GM21576 (cell line): ENCODE results near the gene CYP4F8.
"Not testable (repeated sequence)": the region's sequence is repeated elsewhere in the genome, so short reads cannot be mapped to it uniquely, and the experiment has no call there.

Experiments
- ATAC-seq: cut with Tn5 transposase; IDR thresholded peaks from one replicate; pipeline ENCODE4 v1.9.1; 2021; ENCODE audit warnings: mild to moderate bottlenecking, moderate library complexity; ENCODE audit not compliant: unreplicated experiment

CYP4F8 gene

GRCh38 chr19:15614507-15615379, at the start of gene CYP4F8:
Gene CYP4F8 (plus strand): TSS chr19:15615218. CDS start chr19:15615617, 399 bp downstream.
- no peak for ATAC-seq

- no peak for ATAC-seq
These were observed 44.6 kb upstream of the CYP4F8 start for GRCh38 chr19:15570420-15570819.

GRCh38 chr19:15575406-15575805, 39.6 kb upstream of the CYP4F8 start:
- no peak for ATAC-seq

- no peak for ATAC-seq
These were observed 38.4 kb upstream of the CYP4F8 start for GRCh38 chr19:15576526-15577156.

GRCh38 chr19:15577184-15577771, 37.7 kb upstream of the CYP4F8 start:
- no peak for ATAC-seq

GRCh38 chr19:15583346-15583745, 31.7 kb upstream of the CYP4F8 start:
- ATAC-seq: no peak

- ATAC-seq: no peak
These were observed 30.9 kb upstream of the CYP4F8 start for GRCh38 chr19:15584095-15584494.

- no peak for ATAC-seq
These were observed 30.4 kb upstream of the CYP4F8 start for GRCh38 chr19:15584541-15585115.

- no peak for ATAC-seq
These were observed 27.4 kb upstream of the CYP4F8 start for GRCh38 chr19:15587663-15588062.

GRCh38 chr19:15588265-15588664, 26.8 kb upstream of the CYP4F8 start:
- ATAC-seq: no peak

- ATAC-seq: no peak
These were observed 25.1 kb upstream of the CYP4F8 start for GRCh38 chr19:15589760-15590451.

GRCh38 chr19:15591796-15592195, 23.2 kb upstream of the CYP4F8 start:
- ATAC-seq: no peak

GRCh38 chr19:15592506-15592905, 22.5 kb upstream of the CYP4F8 start:
- not testable (repeated sequence) for ATAC-seq

GRCh38 chr19:15593766-15594165, 21.3 kb upstream of the CYP4F8 start:
- ATAC-seq: not testable (repeated sequence)

GRCh38 chr19:15595069-15595468, 19.9 kb upstream of the CYP4F8 start:
- ATAC-seq: no peak

GRCh38 chr19:15607978-15608925, 6.8 kb upstream of the CYP4F8 start:
- ATAC-seq: not testable (repeated sequence)

- ATAC-seq: no peak
These were observed 5.8 kb upstream of the CYP4F8 start for GRCh38 chr19:15609261-15609660.

- ATAC-seq: no peak
These were observed 2.7 kb upstream of the CYP4F8 start for GRCh38 chr19:15612342-15612741.

- ATAC-seq: no peak
These were observed 1.7 kb upstream of the CYP4F8 start for GRCh38 chr19:15613338-15613737.

- no peak for ATAC-seq
These were observed 508 bp downstream of the CYP4F8 start for GRCh38 chr19:15615526-15615925.
